ENCODE measurements around the gene LPA.

DNA sequence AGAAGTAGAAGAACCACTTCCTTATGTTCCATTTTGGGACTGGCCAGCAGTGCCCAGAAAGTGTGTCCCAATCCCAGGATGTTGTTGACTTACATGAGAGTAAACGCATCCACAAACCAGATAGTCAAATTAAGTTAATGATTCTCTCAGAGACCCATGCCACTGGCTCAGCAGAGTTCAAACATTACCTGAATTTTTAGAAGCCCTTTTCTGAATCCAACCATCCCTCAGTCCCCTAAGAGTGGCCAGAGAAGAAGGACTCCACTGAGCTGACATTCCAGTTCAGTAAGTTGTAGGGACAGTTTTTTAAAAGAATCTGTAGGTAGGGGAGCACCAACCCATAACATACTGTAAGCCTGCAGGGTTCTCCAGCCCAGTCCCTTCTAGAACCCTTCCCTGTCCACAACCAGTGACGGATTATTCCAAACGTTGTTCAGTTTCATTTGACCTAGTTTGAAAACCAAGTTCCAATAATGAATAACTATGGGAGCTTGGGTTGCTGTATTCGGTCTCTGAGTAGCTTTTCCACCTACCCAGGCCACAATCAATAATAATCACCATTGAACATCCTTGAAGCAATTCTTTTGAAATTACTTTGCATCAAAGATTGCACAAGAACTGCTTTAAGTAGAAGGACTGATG lies 153.0 kb downstream of the LPA start:
- TF ChIP-seq, protein P1, sequence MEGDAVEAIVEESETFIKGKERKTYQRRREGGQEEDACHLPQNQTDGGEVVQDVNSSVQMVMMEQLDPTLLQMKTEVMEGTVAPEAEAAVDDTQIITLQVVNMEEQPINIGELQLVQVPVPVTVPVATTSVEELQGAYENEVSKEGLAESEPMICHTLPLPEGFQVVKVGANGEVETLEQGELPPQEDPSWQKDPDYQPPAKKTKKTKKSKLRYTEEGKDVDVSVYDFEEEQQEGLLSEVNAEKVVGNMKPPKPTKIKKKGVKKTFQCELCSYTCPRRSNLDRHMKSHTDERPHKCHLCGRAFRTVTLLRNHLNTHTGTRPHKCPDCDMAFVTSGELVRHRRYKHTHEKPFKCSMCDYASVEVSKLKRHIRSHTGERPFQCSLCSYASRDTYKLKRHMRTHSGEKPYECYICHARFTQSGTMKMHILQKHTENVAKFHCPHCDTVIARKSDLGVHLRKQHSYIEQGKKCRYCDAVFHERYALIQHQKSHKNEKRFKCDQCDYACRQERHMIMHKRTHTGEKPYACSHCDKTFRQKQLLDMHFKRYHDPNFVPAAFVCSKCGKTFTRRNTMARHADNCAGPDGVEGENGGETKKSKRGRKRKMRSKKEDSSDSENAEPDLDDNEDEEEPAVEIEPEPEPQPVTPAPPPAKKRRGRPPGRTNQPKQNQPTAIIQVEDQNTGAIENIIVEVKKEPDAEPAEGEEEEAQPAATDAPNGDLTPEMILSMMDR (IDR thresholded peaks at IDR 0.05; ENCODE audit: poor library complexity), result no peak
- TF ChIP-seq EZH2 (IDR thresholded peaks at IDR 0.05; ENCODE audit: borderline replicate concordance), result no peak
- TF ChIP-seq EZH2phosphoT487 (IDR thresholded peaks at IDR 0.05; ENCODE audit: low read depth, severe bottlenecking, unreplicated experiment), result no peak

Measured in hepatocyte (in vitro differentiated cells).